Right lobe of liver (tissue), 4 donors: Measurements from ENCODE around the gene GPR180.

ENCODE experiments used
- CTCF ChIP-seq, 4 donors: fragments of 200-600 bp in 3 of 4; fragments of 450-650 bp in 1 of 4; IDR thresholded peaks; one replicate each; pipeline versions ENCODE4 v1.5.1 to v1.8.0; 2016 to 2022; ENCODE audit warnings: antibody characterized with exemption in 4 of 4, mild to moderate bottlenecking in 2 of 4
- POLR2A ChIP-seq: fragments of 450-650 bp; IDR thresholded peaks from one replicate; pipeline ENCODE4 v1.6.1; 2017; ENCODE audit warnings: antibody characterized with exemption, mild to moderate bottlenecking
- donor health status: DM: no; HTN: no; CAD: no.
- donor health status: DM: no; HTN: no; CAD: no.
- donor health status: DM: no; HTN: yes; CAD: no.

GRCh38 chr13:94632226-94632980 is 30.7 kb downstream of the GPR180 start:
- TF ChIP-seq CTCF (IDR thresholded peaks at IDR 0.05) (no peak), POLR2A (no peak)
